Measurements from ENCODE around the gene MALT1. TPM values are rescaled to one million over a fixed set of nuclear protein-coding genes. Genes with fewer than 3 reads are reported as not detected.

The MALT1 gene
- total RNA-seq, 2 experiments from 2014 or later, result 82.3 to 84.5 TPM

GRCh38 chr18:58777471-58777870, 106.2 kb downstream of the MALT1 start:
- Mint-ChIP-seq H3K27me3 (peaks cover 40% of the 10 kb centered on the region), H3K27ac (no peak overlapping the region), H3K36me3 (ENCODE audit: low read depth) (no peaks in the 10 kb centered on the region), H3K4me3 (no peak overlapping the region), H3K4me1 (ENCODE audit: low read depth) (no peaks in the 10 kb centered on the region), H3K9me3 (no peaks in the 10 kb centered on the region)
- no peak for TF ChIP-seq CTCF (IDR thresholded peaks at IDR 0.05)
- H3K27me3 ChIP-seq (ENCODE audit: control insufficient read depth in 1 of 2, insufficient read depth in 2 of 2, low read length in 2 of 2), result peaks cover 9 to 12% of the 10 kb centered on the region in 2 experiments
- no peaks in the 10 kb centered on the region for H3K4me1 ChIP-seq (ENCODE audit: insufficient read depth, low read length)
- POLR2A ChIA-PET, result no interaction called here
- H3K9me3 ChIP-seq (ENCODE audit: control insufficient read depth in 1 of 2, insufficient read depth in 1 of 2, low read length in 2 of 2), result no peaks in the 10 kb centered on the region
- CTCF ChIA-PET, result interaction anchor here (0.9 kb wide), 1 partner anchor 9 kb away, joined by 3 read pairs; no protein-coding TSS in a partner anchor
- no peaks in the 10 kb centered on the region for H3K36me3 ChIP-seq (ENCODE audit: insufficient read depth, low read length)
- no peak overlapping the region for H3K27ac ChIP-seq (ENCODE audit: low read depth in 1 of 2, low read length in 2 of 2)
- ATAC-seq (ENCODE audit: poor library complexity) (no peak), DNase-seq (no peak)
- intact Hi-C loops (cut with DNase I, micrococcal nuclease), result no loop called here
- H3K4me3 ChIP-seq (ENCODE audit: low read length), result no peak overlapping the region

- Histone ChIP-seq H3K9me3 (ENCODE audit: control insufficient read depth in 1 of 2, insufficient read depth in 1 of 2, low read length in 2 of 2) (no peaks in the 10 kb centered on the region), H3K36me3 (ENCODE audit: insufficient read depth, low read length) (no peaks in the 10 kb centered on the region), H3K4me1 (ENCODE audit: insufficient read depth, low read length) (no peaks in the 10 kb centered on the region), H3K4me3 (ENCODE audit: low read length) (no peak overlapping the region), H3K27ac (ENCODE audit: low read depth in 1 of 2, low read length in 2 of 2) (no peak overlapping the region), H3K27me3 (ENCODE audit: control insufficient read depth in 1 of 2, insufficient read depth in 2 of 2, low read length in 2 of 2) (peaks cover 9 to 12% of the 10 kb centered on the region in 2 experiments)
- TF ChIP-seq CTCF (IDR thresholded peaks at IDR 0.05), result no peak
- H3K36me3 Mint-ChIP-seq (ENCODE audit: low read depth), result no peaks in the 10 kb centered on the region
- intact Hi-C loops (cut with DNase I, micrococcal nuclease), result no loop called here
- CTCF ChIA-PET, result interaction anchor here (0.6 to 1.7 kb wide), 2 partner anchors 291 to 937 kb away, joined by 4 read pairs; no protein-coding TSS in a partner anchor
- DNase-seq (no peak), ATAC-seq (ENCODE audit: poor library complexity) (no peak)
- POLR2A ChIA-PET, result no interaction called here
- no peaks in the 10 kb centered on the region for H3K9me3 Mint-ChIP-seq
- no peak overlapping the region for H3K4me3 Mint-ChIP-seq
- H3K4me1 Mint-ChIP-seq (ENCODE audit: low read depth), result no peaks in the 10 kb centered on the region
- H3K27me3 Mint-ChIP-seq, result peaks cover 43% of the 10 kb centered on the region
- H3K27ac Mint-ChIP-seq, result no peak overlapping the region
These were observed 108.3 kb downstream of the MALT1 start for GRCh38 chr18:58779529-58779928.

GRCh38 chr18:58780045-58780444, 108.8 kb downstream of the MALT1 start:
- Histone ChIP-seq H3K4me1 (ENCODE audit: insufficient read depth, low read length) (no peaks in the 10 kb centered on the region), H3K27me3 (ENCODE audit: control insufficient read depth in 1 of 2, insufficient read depth in 2 of 2, low read length in 2 of 2) (peaks cover 9 to 12% of the 10 kb centered on the region in 2 experiments), H3K27ac (ENCODE audit: low read depth in 1 of 2, low read length in 2 of 2) (no peak overlapping the region), H3K4me3 (ENCODE audit: low read length) (no peak overlapping the region), H3K9me3 (ENCODE audit: control insufficient read depth in 1 of 2, insufficient read depth in 1 of 2, low read length in 2 of 2) (no peaks in the 10 kb centered on the region), H3K36me3 (ENCODE audit: insufficient read depth, low read length) (no peaks in the 10 kb centered on the region)
- ATAC-seq (ENCODE audit: poor library complexity) (no peak), DNase-seq (no peak)
- Mint-ChIP-seq H3K36me3 (ENCODE audit: low read depth) (no peaks in the 10 kb centered on the region), H3K27ac (no peak overlapping the region), H3K4me3 (no peak overlapping the region), H3K9me3 (no peaks in the 10 kb centered on the region), H3K4me1 (ENCODE audit: low read depth) (no peaks in the 10 kb centered on the region), H3K27me3 (peaks cover 44% of the 10 kb centered on the region)
- ChIA-PET CTCF (interaction anchor here (0.6 kb wide), 1 partner anchor 936 kb away, joined by 4 read pairs; no protein-coding TSS in a partner anchor), POLR2A (no interaction called here)
- no peak for TF ChIP-seq CTCF (IDR thresholded peaks at IDR 0.05)
- intact Hi-C loops (cut with DNase I, micrococcal nuclease), result loop anchor here in 1 of 2 experiments (5.0 kb wide), 1 partner anchor 622 kb away; no protein-coding TSS in a partner anchor

Data from CD4-positive, alpha-beta T cell (primary cell).